Heart left ventricle (tissue), 13 donors: ENCODE measurements around the gene C22orf39.

Experiments
- POLR2A ChIP-seq, 2 donors: fragments of 450-650 bp; IDR thresholded peaks; one replicate each; pipeline ENCODE4 v1.6.1; 2017; ENCODE audit warnings: antibody characterized with exemption in 2 of 2, mild to moderate bottlenecking in 2 of 2, moderate library complexity in 2 of 2
- TF ChIP-seq, protein P1 (sequence below), 12 donors: fragments of 200-600 bp; sonication (generic) in 4 of 12; IDR thresholded peaks; one replicate each; pipeline versions ENCODE4 v1.5.0 to v1.8.0; 2018 to 2022; ENCODE audit warnings: antibody characterized with exemption in 12 of 12, mild to moderate bottlenecking in 5 of 12
- donor health status: ischemic (EF 13 %, LVEDD 7.1; RV severe dilation, severe dysfunction).
- donor health status: DM: no; HTN: yes; CAD: no.
- donor health status: DM: no; HTN: no; CAD: no.
- donor health status: ischemic (EF 25% LVEDD 6.9; RV normal size, moderate dysfunction).
- donor health status: ischemic (EF 25% LVEDD 5.7; RV mildly dilated, moderate dysfunction).
- donor health status: ischemic (EF 35%, LVEDD 5.7; RV mildly dilated, moderate dysfunction).
- donor health status: nonischemic (EF 11% LVEDD 7.7; RV severe dilation, severe dysfunction).
- donor health status: DM: yes; HTN: yes; CAD: no.
- donor health status: PGD.
- donor health status: ischemic (EF 29% LVEDD 5.4; RV normal size, mild dysfunction).
- donor health status: nonischemic (EF 23%, LVEDD 6.1; RV moderate dilation, normal function).

DNA sequence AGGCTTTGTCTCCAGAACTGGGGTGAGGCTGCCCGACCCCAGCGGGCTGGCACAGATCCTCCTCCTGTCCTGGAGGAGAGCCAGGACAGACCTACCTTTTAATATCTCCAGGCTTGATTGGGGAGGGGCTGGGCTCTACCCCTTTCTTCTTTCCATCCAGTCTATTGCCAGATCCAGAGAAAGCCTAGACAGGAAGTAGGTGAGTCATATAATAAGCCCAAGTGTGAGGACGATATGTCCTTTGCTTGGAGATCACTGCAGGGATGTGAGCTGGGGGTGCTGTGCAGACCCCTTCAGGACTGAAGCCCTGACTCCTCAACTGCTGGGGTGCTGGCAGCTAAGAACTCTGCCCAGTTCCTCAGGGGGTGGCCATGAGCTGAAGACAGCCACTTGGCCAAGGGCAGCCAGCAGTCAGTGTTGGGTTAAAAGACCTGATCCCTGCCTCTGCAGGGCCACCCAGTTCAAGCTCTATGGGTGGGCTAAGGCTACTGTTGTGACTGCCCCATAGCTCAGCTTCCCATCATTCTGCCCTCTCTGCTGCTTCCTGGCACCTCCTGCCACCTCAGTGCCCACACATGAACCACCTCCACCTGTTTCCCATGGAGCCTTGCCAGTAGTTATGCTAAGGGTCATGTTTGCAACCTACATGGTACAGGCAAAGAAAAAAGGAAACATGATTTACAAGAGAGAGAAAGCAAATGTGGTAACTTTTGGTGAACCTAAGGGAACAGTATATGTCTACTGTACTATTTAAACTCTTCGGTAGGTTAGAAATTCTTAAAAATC is 8.3 kb upstream of the C22orf39 start:
- no peak for TF ChIP-seq POLR2A (IDR thresholded peaks at IDR 0.05)
- TF ChIP-seq, protein P1, sequence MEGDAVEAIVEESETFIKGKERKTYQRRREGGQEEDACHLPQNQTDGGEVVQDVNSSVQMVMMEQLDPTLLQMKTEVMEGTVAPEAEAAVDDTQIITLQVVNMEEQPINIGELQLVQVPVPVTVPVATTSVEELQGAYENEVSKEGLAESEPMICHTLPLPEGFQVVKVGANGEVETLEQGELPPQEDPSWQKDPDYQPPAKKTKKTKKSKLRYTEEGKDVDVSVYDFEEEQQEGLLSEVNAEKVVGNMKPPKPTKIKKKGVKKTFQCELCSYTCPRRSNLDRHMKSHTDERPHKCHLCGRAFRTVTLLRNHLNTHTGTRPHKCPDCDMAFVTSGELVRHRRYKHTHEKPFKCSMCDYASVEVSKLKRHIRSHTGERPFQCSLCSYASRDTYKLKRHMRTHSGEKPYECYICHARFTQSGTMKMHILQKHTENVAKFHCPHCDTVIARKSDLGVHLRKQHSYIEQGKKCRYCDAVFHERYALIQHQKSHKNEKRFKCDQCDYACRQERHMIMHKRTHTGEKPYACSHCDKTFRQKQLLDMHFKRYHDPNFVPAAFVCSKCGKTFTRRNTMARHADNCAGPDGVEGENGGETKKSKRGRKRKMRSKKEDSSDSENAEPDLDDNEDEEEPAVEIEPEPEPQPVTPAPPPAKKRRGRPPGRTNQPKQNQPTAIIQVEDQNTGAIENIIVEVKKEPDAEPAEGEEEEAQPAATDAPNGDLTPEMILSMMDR (IDR thresholded peaks at IDR 0.05): no peak
